Lung (tissue), 12 donors: ENCODE results near the gene TMEM40. TPM values are rescaled to one million over a fixed set of nuclear protein-coding genes. Genes with fewer than 3 reads are reported as not detected.

Source experiments
- ATAC-seq: fragments of 200-7000 bp; cut with Tn5 transposase; one replicate; pipeline ENCODE4 v1.9.1; 2020; ENCODE audit warnings: moderate number of reproducible peaks; ENCODE audit not compliant: insufficient read depth, low FRiP score
- DNase-seq, 3 donors: peaks; one replicate each; pipeline ENCODE4 v3.0.0-alpha.2; 2013 to 2017
- H3K27ac ChIP-seq, 2 donors: one replicate each; pipeline ENCODE4 v1.5.1; 2013; ENCODE audit warnings: mild to moderate bottlenecking in 2 of 2, moderate library complexity in 2 of 2, control low read depth in 1 of 2, inconsistent platforms in 1 of 2, low read depth in 1 of 2, low read length in 1 of 2
- H3K27me3 ChIP-seq, 3 donors: one replicate each; pipeline ENCODE4 v1.5.1; 2013; ENCODE audit warnings: low read length in 2 of 3; ENCODE audit not compliant: control insufficient read depth in 3 of 3, insufficient read depth in 3 of 3
- H3K36me3 ChIP-seq, 4 donors: one replicate each; pipeline ENCODE4 v1.5.1; 2013; ENCODE audit warnings: low read length in 4 of 4, mild to moderate bottlenecking in 1 of 4, moderate library complexity in 1 of 4; ENCODE audit not compliant: control insufficient read depth in 4 of 4, insufficient read depth in 4 of 4
- H3K4me1 ChIP-seq, 5 donors: one replicate each; pipeline ENCODE4 v1.5.1; 2013; ENCODE audit warnings: low read length in 5 of 5, mild to moderate bottlenecking in 2 of 5, moderate library complexity in 1 of 5; ENCODE audit not compliant: control insufficient read depth in 5 of 5, insufficient read depth in 5 of 5
- H3K4me3 ChIP-seq: one replicate; pipeline ENCODE4 v1.5.1; 2013; ENCODE audit warnings: mild to moderate bottlenecking, control low read depth, moderate library complexity
- H3K9ac ChIP-seq, 2 donors: one replicate each; pipeline ENCODE4 v1.5.1; 2013; ENCODE audit warnings: low read length in 2 of 2, control low read depth in 1 of 2; ENCODE audit not compliant: insufficient read depth in 1 of 2
- H3K9me3 ChIP-seq, 4 donors: one replicate each; pipeline ENCODE4 v1.5.1; 2013; ENCODE audit warnings: low read length in 3 of 4, mild to moderate bottlenecking in 1 of 4, moderate library complexity in 1 of 4; ENCODE audit not compliant: control insufficient read depth in 4 of 4, insufficient read depth in 3 of 4
- WGBS, 2 donors: extraction: QIAGEN DNeasy Blood & Tissue Kit; methylation state at CpG; one replicate each; pipeline ENCODE4 v1.1.7; 2013; 5-methylcytosine and 5-hydroxymethylcytosine counted together
- polyA plus RNA-seq, 2 donors: library from polyadenylated mRNA; stranded (reverse); fragments of 200-250 nt; gene quantifications; one replicate each; pipeline ENCODE4 v1.2.1, GENCODE V29; 2013
- total RNA-seq, 2 donors: library from RNA; depleted of rRNA in 1 of 2; stranded (reverse); fragments of >200 nt in 1 of 2; gene quantifications; one replicate each; pipeline ENCODE4 v1.2.1, GENCODE V29; 2014 to 2021
- TF ChIP-seq, protein P1 (sequence below): IDR thresholded peaks from 2 replicates; pipeline ENCODE4 v1.5.1; 2012; ENCODE audit warnings: mild to moderate bottlenecking; ENCODE audit errors: control extremely low read depth, extremely low read depth
- donor health status: control.
- donor health status: control.
- donor health status: Bipolar disorder and iron deficiency.
- donor health status: healthy.
- donor health status: DM: yes; HTN: yes; CAD: no.

Gene TMEM40
- total and polyA plus RNA-seq, 4 donors = 2.0 to 6.0 (median 4.0) TPM

DNA sequence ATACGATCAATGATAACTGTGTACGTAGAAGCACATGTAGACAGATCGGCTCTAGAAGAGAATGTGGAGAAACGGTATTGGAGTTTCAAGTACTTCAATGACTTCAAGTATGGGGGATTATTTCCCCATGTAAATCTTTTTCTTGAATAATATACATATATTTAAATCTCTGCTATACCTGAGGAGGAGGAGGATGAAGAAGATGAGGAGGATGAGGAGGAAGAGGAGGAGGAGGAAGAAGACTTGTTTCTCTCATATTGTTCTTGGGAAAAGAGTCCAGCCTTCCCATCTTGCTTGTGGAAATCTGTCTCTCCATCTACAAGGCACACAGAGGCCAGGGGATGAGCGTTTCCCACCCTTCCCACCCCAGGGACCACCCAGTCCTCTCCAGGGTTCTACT is 10.6 kb downstream of the TMEM40 start:
- no peaks in the 10 kb centered on the region for H3K36me3 ChIP-seq
- DNase-seq (no peak), ATAC-seq (no peak)
- WGBS, 2 donors = 92% methylated on average over 5 of the region's 5 CpGs
- no peak overlapping the region for H3K9ac ChIP-seq
- no peaks in the 10 kb centered on the region for H3K9me3 ChIP-seq
- TF ChIP-seq, protein P1, sequence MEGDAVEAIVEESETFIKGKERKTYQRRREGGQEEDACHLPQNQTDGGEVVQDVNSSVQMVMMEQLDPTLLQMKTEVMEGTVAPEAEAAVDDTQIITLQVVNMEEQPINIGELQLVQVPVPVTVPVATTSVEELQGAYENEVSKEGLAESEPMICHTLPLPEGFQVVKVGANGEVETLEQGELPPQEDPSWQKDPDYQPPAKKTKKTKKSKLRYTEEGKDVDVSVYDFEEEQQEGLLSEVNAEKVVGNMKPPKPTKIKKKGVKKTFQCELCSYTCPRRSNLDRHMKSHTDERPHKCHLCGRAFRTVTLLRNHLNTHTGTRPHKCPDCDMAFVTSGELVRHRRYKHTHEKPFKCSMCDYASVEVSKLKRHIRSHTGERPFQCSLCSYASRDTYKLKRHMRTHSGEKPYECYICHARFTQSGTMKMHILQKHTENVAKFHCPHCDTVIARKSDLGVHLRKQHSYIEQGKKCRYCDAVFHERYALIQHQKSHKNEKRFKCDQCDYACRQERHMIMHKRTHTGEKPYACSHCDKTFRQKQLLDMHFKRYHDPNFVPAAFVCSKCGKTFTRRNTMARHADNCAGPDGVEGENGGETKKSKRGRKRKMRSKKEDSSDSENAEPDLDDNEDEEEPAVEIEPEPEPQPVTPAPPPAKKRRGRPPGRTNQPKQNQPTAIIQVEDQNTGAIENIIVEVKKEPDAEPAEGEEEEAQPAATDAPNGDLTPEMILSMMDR = no peak
- H3K4me3 ChIP-seq = no peak overlapping the region
- H3K27me3 ChIP-seq = no peaks in the 10 kb centered on the region
- peaks cover 0 to 2% (median 0%) of the 10 kb centered on the region in 5 donors for H3K4me1 ChIP-seq
- H3K27ac ChIP-seq = no peak overlapping the region

DNA sequence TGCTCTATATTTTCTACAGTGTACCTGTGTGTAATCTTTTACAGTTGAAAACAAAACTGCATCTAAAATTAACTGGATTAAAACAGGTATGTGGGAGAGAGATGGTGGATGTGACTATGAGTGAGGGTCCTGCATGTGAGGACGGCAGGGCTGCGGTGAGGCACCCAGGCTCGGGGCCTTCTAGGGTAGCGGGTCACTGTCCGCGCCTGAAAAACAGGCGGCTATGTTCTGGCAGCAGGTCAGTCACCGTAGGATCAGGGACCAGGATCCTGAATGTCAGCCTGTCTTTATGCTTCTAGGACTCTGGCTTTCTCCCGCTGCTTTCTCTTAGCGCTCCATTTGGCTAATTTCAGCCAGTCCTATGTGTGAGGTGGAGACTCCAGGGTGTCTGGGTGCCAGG is 12.6 kb downstream of the TMEM40 start:
- Histone ChIP-seq H3K36me3 (no peaks in the 10 kb centered on the region), H3K9me3 (no peaks in the 10 kb centered on the region), H3K4me1 (peaks cover 0 to 2% (median 0%) of the 10 kb centered on the region in 5 donors), H3K4me3 (no peak overlapping the region), H3K27ac (no peak overlapping the region), H3K9ac (no peak overlapping the region), H3K27me3 (no peaks in the 10 kb centered on the region)
- 92% methylated on average over 10 of the region's 10 CpGs for WGBS, 2 donors
- no peak for ATAC-seq
- DNase-seq = no peak
- TF ChIP-seq, protein P1 = no peak

DNA sequence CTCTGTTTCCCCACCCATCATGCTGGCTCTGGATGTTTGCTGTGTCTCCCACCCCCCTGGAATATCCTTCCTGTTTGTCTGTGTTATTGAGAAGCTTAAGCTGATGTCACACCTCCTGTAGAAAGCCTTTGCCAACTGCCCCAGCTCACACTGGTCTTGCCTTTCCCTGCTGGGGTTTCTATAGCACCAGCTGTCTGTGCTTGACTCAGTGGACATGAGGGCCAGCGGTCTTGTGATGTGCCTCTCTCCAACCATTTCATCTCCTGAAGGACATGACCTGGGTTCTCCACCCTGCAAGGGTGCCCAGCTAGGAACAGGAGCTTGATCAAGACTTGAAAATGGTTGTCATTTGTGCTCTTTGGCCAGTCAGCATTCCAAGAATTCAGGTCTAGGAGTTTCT is 14.7 kb downstream of the TMEM40 start:
- H3K27ac ChIP-seq = no peak overlapping the region
- no peak overlapping the region for H3K9ac ChIP-seq
- TF ChIP-seq, protein P1 = no peak
- H3K4me1 ChIP-seq = peaks cover 0 to 2% (median 0%) of the 10 kb centered on the region in 5 donors
- no peaks in the 10 kb centered on the region for H3K36me3 ChIP-seq
- no peak for ATAC-seq
- no peak overlapping the region for H3K4me3 ChIP-seq
- WGBS, 2 donors = 92 to 94% methylated on average over 1 of the region's 1 CpG
- no peak for DNase-seq
- no peaks in the 10 kb centered on the region for H3K27me3 ChIP-seq
- no peaks in the 10 kb centered on the region for H3K9me3 ChIP-seq

DNA sequence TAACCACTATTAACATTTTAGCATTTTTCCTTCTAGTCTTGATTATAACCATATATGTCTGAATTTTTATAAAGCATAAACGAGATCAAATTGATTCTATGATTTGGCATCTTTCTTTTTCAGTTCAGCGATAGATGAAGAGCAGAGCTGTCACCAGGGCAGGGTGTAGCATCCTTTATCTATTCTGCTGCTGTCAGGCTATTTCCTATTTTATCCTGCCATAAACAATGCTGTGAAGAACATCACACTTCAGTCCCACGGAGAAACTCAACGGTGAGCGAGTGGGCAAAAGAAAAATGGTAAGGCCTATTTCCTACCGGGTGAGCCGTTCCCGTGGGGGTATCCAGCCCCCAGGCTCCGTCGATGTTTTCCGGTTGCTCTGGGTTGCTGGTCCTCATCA is 15.5 kb downstream of the TMEM40 start:
- ATAC-seq = no peak
- Histone ChIP-seq H3K36me3 (no peaks in the 10 kb centered on the region), H3K4me1 (peaks cover 0 to 2% (median 0%) of the 10 kb centered on the region in 5 donors), H3K9ac (no peak overlapping the region), H3K4me3 (no peak overlapping the region), H3K27ac (no peak overlapping the region), H3K27me3 (no peaks in the 10 kb centered on the region), H3K9me3 (no peaks in the 10 kb centered on the region)
- 72 to 81% methylated on average over 11 of the region's 11 CpGs for WGBS, 2 donors
- TF ChIP-seq, protein P1 = no peak
- DNase-seq = no peak
